Heart right ventricle (tissue), 16 donors: ENCODE measurements around the gene B3GALT5. TPM values are rescaled to one million over a fixed set of nuclear protein-coding genes. Genes with fewer than 3 reads are reported as not detected.

Source experiments
- ATAC-seq, 8 donors: fragments of 200-7000 bp; cut with Tn5 transposase; one replicate each; pipeline ENCODE4 v1.9.1; 2020; ENCODE audit warnings: mild to moderate bottlenecking in 8 of 8, moderate library complexity in 8 of 8, moderate number of reproducible peaks in 1 of 8
- DNase-seq, 2 donors: peaks; one replicate each; pipeline ENCODE4 v3.0.0-alpha.2; 2020
- H3K27ac ChIP-seq, 10 donors: fragments of 200-600 bp; sonication (generic) in 2 of 10; one replicate each; pipeline versions ENCODE4 v1.5.0 to v1.8.0; 2020 to 2022; ENCODE audit warnings: mild to moderate bottlenecking in 3 of 10
- H3K27me3 ChIP-seq, 7 donors: fragments of 200-600 bp; one replicate each; pipeline ENCODE4 v1.8.0; 2021 to 2022; ENCODE audit warnings: mild to moderate bottlenecking in 2 of 7
- H3K36me3 ChIP-seq, 9 donors: fragments of 200-600 bp; sonication (generic) in 1 of 9; one replicate each; pipeline versions ENCODE4 v1.5.0 to v1.8.0; 2020 to 2022; ENCODE audit warnings: mild to moderate bottlenecking in 2 of 9
- H3K4me1 ChIP-seq, 9 donors: fragments of 200-600 bp; sonication (generic) in 1 of 9; one replicate each; pipeline versions ENCODE4 v1.5.0 to v1.8.0; 2020 to 2022; ENCODE audit warnings: mild to moderate bottlenecking in 4 of 9
- H3K4me3 ChIP-seq, 10 donors: fragments of 200-600 bp; sonication (generic) in 2 of 10; one replicate each; pipeline versions ENCODE4 v1.5.0 to v1.8.0; 2020 to 2022; ENCODE audit warnings: mild to moderate bottlenecking in 7 of 10, moderate library complexity in 2 of 10
- H3K9me3 ChIP-seq, 11 donors: fragments of 200-600 bp in 10 of 11; sonication (generic) in 2 of 11; one replicate each; pipeline versions ENCODE4 v1.5.0 to v1.8.0; 2013 to 2022; ENCODE audit warnings: mild to moderate bottlenecking in 2 of 11, control low read depth in 1 of 11, moderate library complexity in 1 of 11
- CTCF ChIP-seq, 9 donors: fragments of 200-600 bp; sonication (generic) in 2 of 9; IDR thresholded peaks; one replicate each; pipeline versions ENCODE4 v1.5.0 to v1.8.0; 2021 to 2022; ENCODE audit warnings: antibody characterized with exemption in 9 of 9, mild to moderate bottlenecking in 5 of 9, moderate library complexity in 1 of 9
- WGBS, 2 donors: extraction: QIAGEN DNeasy Blood & Tissue Kit; methylation state at CpG; one replicate each; pipeline ENCODE4 v1.1.7; 2013; ENCODE audit warnings: inconsistent platforms in 1 of 2; 5-methylcytosine and 5-hydroxymethylcytosine counted together
- intact Hi-C, 10 donors: fragments of 100-400 bp; cut with DNase I; formaldehyde crosslinking; loops; one replicate each; pipeline versions ENCODE4 v1.11.1 to v1.14.2; 2022
- long read RNA-seq, 3 donors: library from polyadenylated mRNA; unstranded; transcript quantifications; one replicate each; pipeline ENCODE4 v2.0.0, GENCODE V29; 2020 to 2021
- polyA plus RNA-seq, 2 donors: library from polyadenylated mRNA; stranded (reverse); fragments of 200-250 nt; gene quantifications; one replicate each; pipeline ENCODE4 v1.2.3, GENCODE V29; 2013
- total RNA-seq, 10 donors: library from RNA; stranded (reverse); fragmentation: NEBNext Ultra II Directional in 3 of 10; extraction: Animal tissue kit (Norgen Biotek cat#: 25700) in 3 of 10; gene quantifications; one replicate each; pipeline versions ENCODE4 v1.2.1 to v1.2.4, GENCODE V29; 2021 to 2023
- donor health status: Arrhythmogenic right ventricular cardiomyopathy.
- donor health status: ischemic (EF 13 %, LVEDD 7.1; RV severe dilation, severe dysfunction).
- donor health status: healthy with polysubstance abuse.
- donor health status: DM: no; HTN: yes; CAD: no.
- donor health status: DM: no; HTN: no; CAD: no.
- donor health status: ischemic (EF 25% LVEDD 6.9; RV normal size, moderate dysfunction).
- donor health status: ischemic (EF 25% LVEDD 5.7; RV mildly dilated, moderate dysfunction).
- donor health status: healthy.
- donor health status: DM: yes; HTN: yes; CAD: no.
- donor health status: Ischemic cardiomyopathy.
- donor health status: ischemic (EF 35%, LVEDD 5.7; RV mildly dilated, moderate dysfunction).
- donor health status: nonischemic (EF 11% LVEDD 7.7; RV severe dilation, severe dysfunction).
- donor health status: DM: yes; HTN: yes; CAD: no.
- donor health status: PGD.
- donor health status: ischemic (EF 29% LVEDD 5.4; RV normal size, mild dysfunction).
- donor health status: nonischemic (EF 23%, LVEDD 6.1; RV moderate dilation, normal function).

Gene B3GALT5
- total RNA-seq (under 1 TPM in 9 of 10 donors, not detected in 1; 0.02 to 0.81 (median 0.17) TPM), polyA plus RNA-seq (under 1 TPM; under 0.01 TPM)
- long read RNA-seq, donor 1, result 0 reads
- long read RNA-seq, donor 2, result 0 reads
- long read RNA-seq, donor 3, result 0 reads

DNA sequence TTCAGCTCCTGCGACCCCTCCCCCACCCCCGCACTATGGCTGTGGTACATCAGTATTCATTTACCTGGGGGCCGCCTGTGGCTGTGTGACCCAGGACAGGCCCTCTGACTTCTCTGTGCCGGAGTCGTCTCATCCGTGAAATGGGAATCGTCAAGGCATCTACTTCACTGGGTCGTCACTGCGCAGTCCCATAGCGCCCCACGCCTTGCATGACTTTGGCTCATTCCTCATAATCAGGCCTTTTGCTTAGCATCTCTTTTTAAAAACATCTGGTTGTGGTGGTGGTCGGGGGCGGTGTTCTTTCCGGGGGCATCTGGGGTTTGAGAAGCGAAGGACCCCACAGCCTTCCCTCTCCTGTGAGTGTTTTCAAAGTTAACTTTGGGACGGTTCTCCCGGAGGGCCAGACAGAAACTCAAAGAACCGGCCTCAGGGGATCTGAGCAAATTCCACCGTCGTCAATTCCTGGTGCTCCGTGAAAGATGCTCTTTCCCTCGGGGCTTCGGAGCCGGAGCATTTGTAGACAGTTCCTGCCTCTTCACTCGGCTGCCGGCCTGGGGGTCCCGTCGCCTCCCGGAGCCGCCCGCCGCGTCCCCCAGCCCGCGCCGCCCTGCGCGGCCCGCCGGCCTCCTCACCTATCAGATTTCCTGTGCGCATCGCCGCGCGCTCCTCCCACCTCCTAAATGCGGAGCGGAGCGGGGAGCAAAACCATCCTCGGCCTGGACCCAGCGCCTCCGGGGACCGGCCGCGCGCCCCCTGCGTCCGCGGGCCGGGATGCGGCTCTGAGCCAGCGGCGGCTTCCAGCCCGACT, at the start of gene B3GALT5:
B3GALT5 (plus strand) TSS at position 708 of the 808 bp plus-strand sequence. CDS start 47,620 bp downstream, outside the sequence.
- peak within 1 kb of the TSS in 9 of 10 donors; percentile 22 to 51 (median 41) for H3K4me3 ChIP-seq
- intact Hi-C loops, result no loop called here
- 8% methylated on average over 63 of the region's 63 CpGs for WGBS, 2 donors
- H3K9me3 ChIP-seq, result no peaks in the 10 kb centered on the region
- H3K4me1 ChIP-seq, result peaks cover 0 to 7% (median 5%) of the 10 kb centered on the region in 9 donors
- no peaks in the 10 kb centered on the region for H3K36me3 ChIP-seq
- DNase-seq (no peak), ATAC-seq (peak in 1 of 8 donors; percentile 22)
- TF ChIP-seq CTCF (IDR thresholded peaks at IDR 0.05), result no peak
- peaks cover 0 to 68% (median 38%) of the 10 kb centered on the region in 7 donors for H3K27me3 ChIP-seq
- no peak within 1 kb of the TSS for H3K27ac ChIP-seq

GRCh38 chr21:39564200-39564599, 48.5 kb upstream of the B3GALT5 start:
- peak; percentile 42 to 62 for DNase-seq
- Histone ChIP-seq H3K4me3 (no peak overlapping the region), H3K27ac (peak overlapping the region in 7 of 10 donors; percentile 14 to 73 (median 58)), H3K27me3 (no peaks in the 10 kb centered on the region), H3K9me3 (no peaks in the 10 kb centered on the region), H3K36me3 (no peaks in the 10 kb centered on the region), H3K4me1 (peaks cover 0 to 37% (median 5%) of the 10 kb centered on the region in 9 donors)
- WGBS, 2 donors, result 51 to 56% methylated on average over 3 of the region's 3 CpGs
- ATAC-seq, result peak; percentile 60 to 94 (median 88)
- intact Hi-C loops, result no loop called here
- TF ChIP-seq CTCF (IDR thresholded peaks at IDR 0.05), result no peak

DNA sequence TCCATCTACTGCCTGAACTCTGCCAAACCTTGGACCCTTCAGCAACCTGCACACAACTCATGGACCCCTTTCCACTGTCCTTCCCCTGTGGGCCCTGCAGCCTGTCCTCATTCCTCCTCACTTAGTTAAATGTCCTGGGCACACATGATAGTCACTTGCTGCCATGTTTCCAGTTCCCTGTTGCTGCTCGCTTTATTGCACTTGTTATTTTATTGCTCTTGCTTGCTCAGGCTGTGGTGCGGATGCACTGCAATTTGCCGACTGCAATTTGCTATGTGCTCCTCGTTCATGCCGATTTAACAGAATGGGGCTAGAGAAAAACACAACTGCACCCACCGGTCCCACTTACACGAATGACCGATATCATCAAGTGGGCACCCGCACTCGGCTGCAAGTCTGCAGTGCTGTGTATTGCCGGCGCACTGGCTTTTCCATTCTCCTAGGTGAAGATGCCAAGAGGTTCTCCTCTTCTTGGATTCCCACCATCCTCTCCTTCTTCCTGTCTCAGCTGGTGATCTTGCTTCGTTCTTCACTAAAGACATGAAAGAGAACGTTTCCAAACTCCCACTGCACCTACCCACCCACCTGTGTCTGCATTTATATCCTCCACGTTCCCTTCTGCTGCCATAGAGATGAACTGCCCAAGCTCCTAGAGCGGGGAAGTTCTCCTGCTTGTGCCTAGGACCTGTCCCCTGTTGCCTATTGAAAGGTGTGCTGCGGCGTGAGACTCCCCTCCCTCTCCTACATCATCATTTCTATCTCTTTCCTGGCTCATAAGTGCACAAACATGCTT, 45.4 kb upstream of the B3GALT5 start:
- no peak overlapping the region for H3K4me3 ChIP-seq

More for the DNA sequence above, 45.4 kb upstream of the B3GALT5 start:
- intact Hi-C loops, result no loop called here
- no peak overlapping the region for H3K27ac ChIP-seq
- no peak for DNase-seq
- TF ChIP-seq CTCF (IDR thresholded peaks at IDR 0.05), result no peak
- no peaks in the 10 kb centered on the region for H3K36me3 ChIP-seq
- WGBS, 2 donors, result 90 to 91% methylated on average over 18 of the region's 18 CpGs
- ATAC-seq, result no peak
- H3K27me3 ChIP-seq, result no peaks in the 10 kb centered on the region
- H3K4me1 ChIP-seq, result peaks cover 0 to 26% (median 5%) of the 10 kb centered on the region in 9 donors
- H3K9me3 ChIP-seq, result no peaks in the 10 kb centered on the region
